Trophoblast cell (in vitro differentiated cells and primary cell): ENCODE data around the gene SDK2.

ENCODE experiments used
- DNase-seq, 2 donors: peaks; one replicate each; pipeline ENCODE4 v3.0.0-alpha.2; 2016
- H2AFZ ChIP-seq: 2 replicates; pipeline ENCODE4 v1.6.1; 2013; ENCODE audit warnings: low read length, moderate library complexity, mild to moderate bottlenecking; ENCODE audit not compliant: insufficient read depth, poor library complexity
- H2AK5ac ChIP-seq: 2 replicates; pipeline ENCODE4 v1.6.1; 2013; ENCODE audit warnings: mild to moderate bottlenecking, low read length
- H2BK120ac ChIP-seq: 2 replicates; pipeline ENCODE4 v1.6.1; 2013; ENCODE audit warnings: low read length, mild to moderate bottlenecking, moderate library complexity; ENCODE audit not compliant: insufficient read depth, poor library complexity
- H2BK12ac ChIP-seq: 2 replicates; pipeline ENCODE4 v1.6.1; 2013; ENCODE audit warnings: mild to moderate bottlenecking, low read length, moderate library complexity
- H2BK5ac ChIP-seq: 2 replicates; pipeline ENCODE4 v1.6.1; 2013; ENCODE audit warnings: low read length, low read depth, moderate library complexity, mild to moderate bottlenecking; ENCODE audit not compliant: poor library complexity
- H3K14ac ChIP-seq: 2 replicates; pipeline ENCODE4 v1.6.1; 2013; ENCODE audit warnings: mild to moderate bottlenecking, low read length
- H3K18ac ChIP-seq: 2 replicates; pipeline ENCODE4 v1.6.1; 2013; ENCODE audit warnings: mild to moderate bottlenecking, low read length
- H3K23ac ChIP-seq: 2 replicates; pipeline ENCODE4 v1.6.1; 2013; ENCODE audit warnings: low read length
- H3K27ac ChIP-seq: 2 replicates; pipeline ENCODE4 v1.5.1; 2013; ENCODE audit warnings: low read depth, mild to moderate bottlenecking, inconsistent platforms, low read length, moderate library complexity
- H3K27me3 ChIP-seq: 2 replicates; pipeline ENCODE4 v1.6.1; 2013; ENCODE audit warnings: inconsistent platforms, mild to moderate bottlenecking, low read length, moderate library complexity; ENCODE audit not compliant: insufficient read depth
- H3K36me3 ChIP-seq, 2 experiments: 1 replicate in 1 of 2; 2 replicates in 1 of 2; pipeline ENCODE4 v1.6.1; 2013; ENCODE audit warnings: low read length in 2 of 2, mild to moderate bottlenecking in 2 of 2, moderate library complexity in 1 of 2; ENCODE audit not compliant: insufficient read depth in 2 of 2, control insufficient read depth in 1 of 2
- H3K4ac ChIP-seq: 2 replicates; pipeline ENCODE4 v1.6.1; 2013; ENCODE audit warnings: low read depth, mild to moderate bottlenecking, low read length, moderate library complexity
- H3K4me1 ChIP-seq, 2 experiments: 1 replicate in 1 of 2; 2 replicates in 1 of 2; pipeline ENCODE4 v1.6.1; 2013; ENCODE audit warnings: low read length in 2 of 2, mild to moderate bottlenecking in 2 of 2, moderate library complexity in 1 of 2; ENCODE audit not compliant: insufficient read depth in 2 of 2, control insufficient read depth in 1 of 2
- H3K4me2 ChIP-seq: 2 replicates; pipeline ENCODE4 v1.6.1; 2013; ENCODE audit warnings: inconsistent platforms, mild to moderate bottlenecking, low read length, moderate library complexity
- H3K4me3 ChIP-seq: 2 replicates; pipeline ENCODE4 v1.5.1; 2013; ENCODE audit warnings: mild to moderate bottlenecking, low read depth, low read length, inconsistent platforms
- H3K79me1 ChIP-seq: one replicate; pipeline ENCODE4 v1.6.1; 2013; ENCODE audit warnings: low read length
- H3K79me2 ChIP-seq: 2 replicates; pipeline ENCODE4 v1.6.1; 2013; ENCODE audit warnings: low read length, mild to moderate bottlenecking; ENCODE audit not compliant: control insufficient read depth, insufficient read depth, poor library complexity
- H3K9ac ChIP-seq: 2 replicates; pipeline ENCODE4 v1.6.1; 2013; ENCODE audit warnings: mild to moderate bottlenecking, low read length
- H3K9me3 ChIP-seq: 2 replicates; pipeline ENCODE4 v1.6.1; 2013; ENCODE audit warnings: low read depth, mild to moderate bottlenecking, control low read depth, inconsistent platforms, low read length; ENCODE audit not compliant: insufficient read depth
- H4K12ac ChIP-seq: 2 replicates; pipeline ENCODE4 v1.6.1; 2013; ENCODE audit warnings: low read depth, mild to moderate bottlenecking, low read length, moderate library complexity
- H4K8ac ChIP-seq: 2 replicates; pipeline ENCODE4 v1.6.1; 2013; ENCODE audit warnings: low read depth, mild to moderate bottlenecking, low read length, moderate library complexity
- H4K91ac ChIP-seq: one replicate; pipeline ENCODE4 v1.6.1; 2013; ENCODE audit warnings: low read depth, mild to moderate bottlenecking, low read length, moderate library complexity
- WGBS: extraction: QIAGEN DNeasy Blood & Tissue Kit; methylation state at CpG from one replicate; pipeline ENCODE4 v1.1.7; 2013; ENCODE audit warnings: missing lambda C conversion rate; ENCODE audit not compliant: insufficient read length, insufficient coverage; ENCODE audit errors: extremely low coverage; 5-methylcytosine and 5-hydroxymethylcytosine counted together

SDK2 gene

DNA sequence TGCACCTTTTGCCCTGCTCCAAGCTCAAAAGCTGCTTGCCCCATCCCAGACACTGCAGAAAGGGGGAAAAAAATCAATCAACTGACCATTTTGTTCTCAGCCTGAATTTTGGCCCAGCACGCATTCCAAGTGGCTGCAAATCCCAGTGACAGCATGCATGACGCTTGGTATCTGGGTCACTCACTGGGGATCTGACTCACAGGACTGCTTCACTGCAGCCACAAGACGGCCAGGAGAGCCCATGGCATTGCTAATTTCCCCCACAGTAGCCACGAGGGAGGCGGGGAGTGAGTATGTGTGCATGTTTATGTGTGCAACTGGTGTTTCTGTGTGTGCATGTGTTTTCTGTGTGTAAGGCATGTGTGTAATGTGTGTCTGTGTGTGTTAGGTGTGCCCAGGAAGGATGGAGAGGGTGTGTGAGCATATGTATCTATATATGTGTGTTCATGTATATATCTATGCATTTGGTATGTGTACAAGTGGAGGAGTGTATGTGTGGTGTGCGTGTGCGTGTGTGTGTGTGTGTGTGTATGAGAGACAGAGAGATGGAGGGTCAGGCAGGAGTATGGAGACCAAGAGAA is 33.8 kb downstream of the SDK2 start:
- Histone ChIP-seq H3K9me3 (peaks cover 2% of the 10 kb centered on the region), H3K4me1 (peaks cover 7% of the 10 kb centered on the region in 2 experiments), H3K4me3 (no peak overlapping the region), H3K14ac (no peak overlapping the region), H3K79me2 (no peaks in the 10 kb centered on the region), H3K4me2 (no peak overlapping the region), H4K91ac (no peak overlapping the region), H3K27ac (no peak overlapping the region), H3K9ac (no peak overlapping the region), H3K79me1 (peaks cover 6% of the 10 kb centered on the region), H2BK12ac (no peak overlapping the region), H3K27me3 (no peaks in the 10 kb centered on the region), H2BK5ac (no peak overlapping the region), H2AK5ac (no peak overlapping the region), H4K12ac (no peak overlapping the region), H3K36me3 (no peaks in the 10 kb centered on the region), H3K18ac (no peak overlapping the region), H2AFZ (no peak overlapping the region), H2BK120ac (no peak overlapping the region), H4K8ac (no peak overlapping the region), H3K4ac (no peak overlapping the region), H3K23ac (no peak overlapping the region)
- no peak for DNase-seq
- WGBS = 100% methylated on average over 2 of the region's 7 CpGs

DNA sequence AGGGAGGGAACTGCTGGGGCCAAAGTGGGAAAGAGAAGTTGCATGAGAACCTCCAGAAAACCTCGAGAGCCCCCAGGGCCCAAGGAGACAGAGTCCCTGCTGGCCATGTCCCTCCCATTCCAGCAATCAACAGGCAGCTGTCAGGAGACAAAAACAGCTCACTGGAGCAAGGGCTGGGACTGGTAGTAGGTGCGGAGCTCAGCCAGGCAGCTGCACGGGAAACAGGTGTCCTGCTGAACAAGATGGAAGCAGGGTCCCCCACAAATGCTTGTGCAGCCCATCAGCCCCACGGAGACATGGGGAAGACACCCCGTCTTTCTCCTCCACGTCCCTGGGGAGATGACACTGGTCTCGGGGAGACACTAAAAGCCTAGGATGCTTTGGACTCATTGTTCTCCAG is 34.5 kb downstream of the SDK2 start:
- H3K4ac ChIP-seq = no peak overlapping the region
- no CpG with 5 or more reads among the region's 7 CpGs for WGBS

DNA sequence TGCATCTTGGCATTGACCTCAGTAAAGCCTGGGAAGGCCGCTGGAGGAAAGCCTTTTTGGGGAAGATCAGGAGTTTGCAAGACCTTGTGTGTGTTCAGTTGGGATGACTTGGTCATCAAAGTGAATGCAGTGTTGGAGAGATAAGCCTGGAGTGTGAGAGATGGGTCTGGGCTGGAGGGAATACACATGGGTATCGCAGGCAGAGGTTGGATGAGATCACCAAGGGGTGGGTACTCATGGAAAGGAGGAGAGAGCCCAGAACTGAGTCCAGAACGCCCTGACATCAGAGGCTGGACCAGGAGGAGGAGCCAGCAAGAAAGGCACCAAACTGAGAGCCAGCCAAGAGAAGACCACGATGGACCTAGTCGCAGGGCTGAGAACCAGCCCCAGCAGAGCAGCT is 35.2 kb downstream of the SDK2 start:
- Histone ChIP-seq H2AFZ (no peak overlapping the region), H3K36me3 (no peaks in the 10 kb centered on the region), H3K9ac (no peak overlapping the region), H2BK12ac (no peak overlapping the region), H4K91ac (no peak overlapping the region), H3K9me3 (peaks cover 6% of the 10 kb centered on the region), H4K12ac (no peak overlapping the region), H3K4me3 (no peak overlapping the region), H3K4me1 (peaks cover 3 to 4% of the 10 kb centered on the region in 2 experiments), H3K18ac (no peak overlapping the region), H4K8ac (no peak overlapping the region), H2BK120ac (no peak overlapping the region), H2AK5ac (no peak overlapping the region), H3K14ac (no peak overlapping the region), H2BK5ac (no peak overlapping the region), H3K79me2 (no peaks in the 10 kb centered on the region), H3K27me3 (no peaks in the 10 kb centered on the region), H3K79me1 (peaks cover 4% of the 10 kb centered on the region), H3K4me2 (no peak overlapping the region), H3K23ac (no peak overlapping the region), H3K27ac (no peak overlapping the region), H3K4ac (no peak overlapping the region)
- no peak for DNase-seq
- no CpG with 5 or more reads among the region's 5 CpGs for WGBS

More for the DNA sequence above, 34.5 kb downstream of the SDK2 start:
- H3K27me3 ChIP-seq = no peaks in the 10 kb centered on the region
- H2BK12ac ChIP-seq = no peak overlapping the region
- H3K9ac ChIP-seq = no peak overlapping the region
- no peak overlapping the region for H2BK120ac ChIP-seq
- H3K79me1 ChIP-seq = peaks cover 6% of the 10 kb centered on the region
- no peak overlapping the region for H3K14ac ChIP-seq
- peaks cover 2% of the 10 kb centered on the region for H3K9me3 ChIP-seq
- H3K18ac ChIP-seq = no peak overlapping the region
- H4K8ac ChIP-seq = no peak overlapping the region
- no peaks in the 10 kb centered on the region for H3K79me2 ChIP-seq
- peaks cover 6 to 7% of the 10 kb centered on the region in 2 experiments for H3K4me1 ChIP-seq
- H4K12ac ChIP-seq = no peak overlapping the region
- no peak overlapping the region for H3K27ac ChIP-seq
- no peak overlapping the region for H2AK5ac ChIP-seq
- no peak overlapping the region for H4K91ac ChIP-seq
- no peak overlapping the region for H3K4me3 ChIP-seq
- H3K4me2 ChIP-seq = no peak overlapping the region
- H3K23ac ChIP-seq = no peak overlapping the region
- no peak overlapping the region for H2AFZ ChIP-seq
- H3K36me3 ChIP-seq = no peaks in the 10 kb centered on the region
- no peak overlapping the region for H2BK5ac ChIP-seq
- no peak for DNase-seq

DNA sequence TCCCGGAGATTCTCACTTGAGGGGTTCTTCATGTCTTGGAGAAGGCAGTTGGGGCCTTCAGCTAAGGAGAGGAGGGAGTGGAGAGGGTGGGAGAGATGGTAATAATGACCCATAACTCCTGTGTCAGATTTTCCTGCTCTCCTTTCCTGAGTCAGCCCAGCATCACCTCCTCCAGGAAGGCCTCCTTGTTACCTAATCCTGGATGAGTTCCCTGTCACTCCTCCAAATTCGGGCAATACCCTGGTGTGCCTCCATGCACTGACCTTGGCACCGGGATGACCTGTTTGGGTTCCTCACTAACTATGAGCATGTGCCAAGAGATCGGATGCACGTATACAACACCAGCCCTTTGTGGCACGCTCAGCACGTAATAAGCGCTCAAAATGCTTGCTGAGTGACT is 38.8 kb downstream of the SDK2 start:
- no CpG with 5 or more reads among the region's 8 CpGs for WGBS
- Histone ChIP-seq H3K79me1 (no peaks in the 10 kb centered on the region), H3K4me2 (no peak overlapping the region), H3K79me2 (no peaks in the 10 kb centered on the region), H3K27ac (no peak overlapping the region), H3K4me3 (no peak overlapping the region), H2AK5ac (no peak overlapping the region), H3K4me1 (peaks cover 0 to 2% of the 10 kb centered on the region in 2 experiments), H2BK12ac (no peak overlapping the region), H3K4ac (no peak overlapping the region), H3K9ac (no peak overlapping the region), H4K12ac (no peak overlapping the region), H2AFZ (no peak overlapping the region), H4K8ac (no peak overlapping the region), H2BK5ac (no peak overlapping the region), H4K91ac (no peak overlapping the region), H2BK120ac (no peak overlapping the region), H3K18ac (no peak overlapping the region), H3K9me3 (peaks cover 8% of the 10 kb centered on the region), H3K36me3 (no peaks in the 10 kb centered on the region), H3K27me3 (no peaks in the 10 kb centered on the region), H3K23ac (no peak overlapping the region), H3K14ac (no peak overlapping the region)
- no peak for DNase-seq
